ENCODE measurements around the gene PMIS2.

The PMIS2 gene

GRCh38 chr19:35633727-35634440 lies 47.9 kb downstream of the PMIS2 start:
- DNase-seq, result no peak

- DNase-seq, result no peak
These were observed 50.7 kb downstream of the PMIS2 start for GRCh38 chr19:35636651-35637050.
